Hindlimb muscle (tissue), 1 donor: ENCODE results near the gene HIVEP3. TPM values are rescaled to one million over a fixed set of nuclear protein-coding genes. Genes with fewer than 3 reads are reported as not detected.

Experiments used
- DNase-seq: peaks from one replicate; pipeline ENCODE4 v3.0.0-alpha.2; 2013
- polyA plus RNA-seq: library from polyadenylated mRNA; unstranded; fragments of 120-200 nt; gene quantifications from one replicate; pipeline ENCODE4 v1.2.1, GENCODE V29; 2013; ENCODE audit not compliant: insufficient read length

Gene HIVEP3
- polyA plus RNA-seq, 1 donor: 3.1 TPM

GRCh38 chr1:41811051-41811795, 107.5 kb downstream of the HIVEP3 start:
- no peak for DNase-seq

- DNase-seq: peak; percentile 47
Measured at GRCh38 chr1:41810446-41810845, 108.3 kb downstream of the HIVEP3 start.

GRCh38 chr1:41809692-41810091, 109.0 kb downstream of the HIVEP3 start:
- no peak for DNase-seq

DNA sequence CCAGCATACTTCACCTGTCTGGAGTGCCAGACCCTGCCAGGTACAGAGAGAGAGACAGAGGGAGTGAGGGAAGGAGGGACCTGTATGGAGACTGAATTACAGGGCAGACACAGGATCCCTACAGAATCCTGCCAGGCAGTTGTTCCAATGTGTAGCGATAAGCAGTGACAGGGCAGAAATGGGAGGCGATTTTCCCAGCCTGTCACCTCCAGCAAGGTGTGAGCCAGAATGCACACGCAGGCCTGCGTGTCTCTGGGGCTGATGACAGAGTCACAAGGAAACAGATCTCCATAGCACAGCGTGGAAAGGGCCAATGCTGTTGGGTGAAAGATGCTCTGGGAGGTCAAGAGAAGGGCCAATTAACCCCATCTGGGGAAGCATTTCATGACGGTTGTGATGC, 111.3 kb downstream of the HIVEP3 start:
- no peak for DNase-seq

- DNase-seq: no peak
Measured at GRCh38 chr1:41806472-41807155, 112.1 kb downstream of the HIVEP3 start.

GRCh38 chr1:41805771-41806471, 112.8 kb downstream of the HIVEP3 start:
- no peak for DNase-seq

DNA sequence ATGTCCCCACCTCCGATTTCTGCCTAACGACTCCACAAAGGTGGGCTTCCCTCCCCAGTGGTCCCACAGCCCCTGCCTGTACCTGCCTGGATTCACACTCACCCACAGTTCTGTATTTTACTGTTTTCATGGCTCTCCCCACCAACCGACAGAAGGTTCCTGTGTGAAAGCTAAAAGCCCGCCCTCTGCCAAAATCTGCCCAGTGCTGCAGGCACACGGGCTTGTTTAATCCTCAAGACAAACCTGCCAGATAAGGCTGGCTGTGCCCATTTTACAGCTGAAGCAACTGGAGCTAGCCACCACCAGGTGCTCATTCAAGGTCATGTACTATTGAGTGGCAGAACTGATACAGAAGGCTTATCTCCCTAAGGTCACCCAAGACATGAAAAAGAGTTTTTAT, 114.5 kb downstream of the HIVEP3 start:
- no peak for DNase-seq

GRCh38 chr1:41803656-41804055, 115.1 kb downstream of the HIVEP3 start:
- DNase-seq: no peak

DNA sequence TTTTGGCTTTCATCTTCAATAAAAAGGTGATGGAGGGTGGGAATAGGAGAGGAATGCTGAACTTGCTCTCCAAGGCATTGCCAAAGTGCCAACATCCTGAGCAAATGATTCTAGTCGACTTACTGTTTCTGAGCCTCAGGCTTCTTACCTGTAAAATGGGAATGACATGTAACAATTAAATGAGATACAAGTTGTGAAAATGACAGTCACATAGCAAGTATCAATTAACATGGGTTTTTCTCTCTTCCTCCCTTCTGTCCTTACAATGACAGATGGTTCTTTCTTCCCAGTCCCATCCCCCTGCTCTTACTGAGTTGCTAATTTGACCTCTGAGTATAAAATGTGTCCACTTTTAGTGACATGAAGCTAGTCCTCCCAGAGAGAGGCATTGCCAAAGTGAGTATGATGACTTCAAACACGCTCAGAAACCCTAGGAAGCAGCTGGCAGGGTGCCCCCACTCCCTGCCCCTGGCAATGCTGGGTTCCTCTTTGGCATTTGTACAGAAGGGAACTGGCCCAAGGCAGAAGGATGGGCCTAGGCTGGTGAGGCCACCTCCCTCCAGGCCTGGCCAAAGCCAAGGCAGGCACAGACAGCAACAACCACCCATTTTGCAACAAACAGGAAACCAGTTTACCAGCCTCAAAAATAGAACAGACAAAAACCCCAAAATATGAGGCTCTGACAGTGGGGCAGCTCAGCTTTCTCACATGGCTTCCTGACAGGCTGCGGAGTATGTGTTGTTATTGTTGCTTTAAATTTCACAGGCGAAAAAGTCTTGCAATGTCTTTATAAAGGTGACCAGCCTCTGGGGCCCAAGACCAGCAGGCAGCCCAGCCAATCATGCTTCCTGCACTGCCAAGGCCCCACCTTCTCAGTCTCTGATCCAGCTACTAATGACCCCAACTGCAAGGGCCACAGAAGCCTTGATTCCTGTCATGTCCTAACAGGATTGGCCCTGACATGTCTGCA, 115.9 kb downstream of the HIVEP3 start:
- peak; percentile 18 for DNase-seq

DNA sequence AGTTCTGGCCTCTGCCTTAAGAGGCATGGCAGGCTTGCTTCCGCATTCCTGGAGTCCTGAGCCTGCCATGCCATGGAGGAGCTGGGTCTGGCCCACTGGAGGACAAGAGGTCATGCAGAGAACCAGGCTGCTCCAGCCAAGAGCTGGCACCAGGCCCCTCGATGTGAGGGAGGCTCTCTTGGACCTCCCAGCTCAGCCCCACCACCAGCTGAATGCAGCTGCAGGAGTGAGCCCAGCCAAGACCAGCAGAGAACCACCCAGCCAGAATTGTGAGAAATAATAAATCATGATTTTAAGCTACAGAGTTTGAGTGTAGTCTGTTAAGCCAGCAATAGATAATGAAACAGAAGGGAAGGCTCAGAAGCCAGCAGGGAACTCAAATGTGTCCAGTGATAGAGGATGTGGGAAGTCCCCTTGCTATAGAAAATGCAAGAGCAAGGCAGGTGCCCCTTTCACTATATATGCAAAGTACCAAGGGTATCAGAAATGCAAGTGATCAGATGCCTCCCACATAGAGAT, 118.4 kb downstream of the HIVEP3 start:
- no peak for DNase-seq

DNA sequence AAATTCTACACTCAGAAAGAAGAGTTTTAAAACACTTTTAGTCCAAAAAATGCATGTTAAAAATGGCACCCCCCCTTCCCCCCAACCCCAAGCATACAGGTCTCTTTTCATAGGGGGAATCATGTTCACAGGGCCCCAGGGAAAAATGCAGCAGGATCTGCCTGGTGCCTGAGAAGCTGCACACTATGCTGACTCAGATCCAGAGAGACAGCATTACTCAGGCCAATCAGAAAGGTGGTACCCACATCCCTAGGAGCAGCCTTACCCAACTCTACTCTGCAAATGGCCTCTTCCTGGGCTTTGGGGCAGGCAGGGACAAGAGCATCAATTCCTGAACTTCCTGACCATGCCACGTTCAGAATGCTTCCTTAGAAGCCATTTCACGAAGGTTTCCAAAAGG, 119.0 kb downstream of the HIVEP3 start:
- no peak for DNase-seq

- DNase-seq: no peak
Measured at GRCh38 chr1:41799205-41799604, 119.5 kb downstream of the HIVEP3 start.

DNA sequence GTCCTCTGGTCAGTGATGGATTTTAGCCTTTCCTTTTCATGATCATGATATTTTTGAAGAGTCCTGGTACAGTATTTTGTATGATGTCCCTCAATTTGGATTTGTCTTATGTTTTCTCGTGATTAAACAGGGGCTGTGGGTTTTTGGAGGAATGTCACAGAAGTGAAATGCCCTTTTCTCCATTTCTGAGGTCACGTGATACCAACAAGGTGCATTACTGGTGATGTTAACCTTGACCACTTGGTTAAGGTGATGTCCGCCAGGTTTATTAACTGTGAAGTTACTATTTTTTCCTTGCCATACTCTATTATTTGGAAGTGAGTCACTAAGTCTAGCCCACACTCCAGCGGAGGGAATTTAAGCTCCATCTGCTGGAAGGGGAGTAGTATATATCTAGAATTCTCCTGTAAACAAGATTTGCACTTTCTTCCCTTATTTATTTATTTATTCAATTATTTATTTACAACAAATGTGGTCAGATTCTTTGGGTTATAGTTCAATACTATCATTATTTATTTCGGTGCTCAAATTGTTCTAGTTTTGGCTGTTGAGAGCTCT, 123.4 kb downstream of the HIVEP3 start:
- DNase-seq: no peak

DNA sequence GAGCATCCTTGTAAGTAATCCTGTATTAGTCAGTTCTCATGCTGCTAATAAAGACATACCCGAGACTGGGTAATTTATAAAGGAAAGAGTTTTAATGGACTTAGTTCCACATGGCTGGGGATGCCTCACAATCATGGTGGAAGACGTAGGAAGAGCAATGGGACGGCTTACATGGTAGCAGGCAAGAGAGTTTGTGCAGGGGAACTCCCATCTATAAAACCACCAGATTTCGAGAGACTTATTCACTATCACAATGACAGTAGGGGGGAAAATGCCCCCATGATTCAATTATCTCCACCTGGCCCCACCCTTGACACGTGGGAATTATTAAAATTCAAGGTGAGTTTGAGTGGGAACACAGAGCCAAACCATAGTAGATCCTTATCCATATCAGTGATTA, 124.7 kb downstream of the HIVEP3 start:
- DNase-seq: no peak

DNA sequence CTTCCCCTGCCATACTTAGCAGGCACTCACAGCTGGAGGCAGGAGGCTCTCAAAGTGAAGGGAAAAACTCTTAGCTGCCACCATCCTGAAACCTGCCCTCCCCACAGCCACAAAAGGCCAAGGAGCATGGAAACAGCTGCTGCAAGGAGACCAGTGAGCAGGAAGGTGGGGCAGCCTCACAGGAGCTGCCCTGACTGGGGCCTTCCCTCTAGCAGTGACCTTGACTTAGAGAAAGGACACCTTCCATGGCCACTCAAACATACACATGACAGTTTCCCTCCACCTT, 126.3 kb downstream of the HIVEP3 start:
- no peak for DNase-seq

GRCh38 chr1:41791667-41792484, 126.8 kb downstream of the HIVEP3 start:
- no peak for DNase-seq

DNA sequence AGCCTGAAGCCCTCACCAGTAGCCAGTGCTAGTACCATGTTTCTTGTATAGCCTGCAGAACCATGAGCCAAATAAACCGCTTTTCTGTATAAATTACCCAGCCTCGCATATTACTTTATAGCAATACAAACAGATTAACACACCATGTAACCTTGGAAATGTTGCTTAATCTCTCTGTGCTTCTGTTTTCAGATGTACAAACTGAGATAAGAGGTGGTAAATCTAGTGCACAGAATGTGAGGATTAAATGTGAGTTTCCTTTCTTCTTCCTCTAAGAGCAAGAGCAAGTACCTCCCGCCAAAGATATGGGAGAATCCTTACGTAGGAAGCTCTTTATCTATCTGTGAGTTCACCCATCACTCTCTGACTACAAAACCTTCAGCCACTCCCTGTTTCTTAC, 128.4 kb downstream of the HIVEP3 start:
- DNase-seq: no peak

DNA sequence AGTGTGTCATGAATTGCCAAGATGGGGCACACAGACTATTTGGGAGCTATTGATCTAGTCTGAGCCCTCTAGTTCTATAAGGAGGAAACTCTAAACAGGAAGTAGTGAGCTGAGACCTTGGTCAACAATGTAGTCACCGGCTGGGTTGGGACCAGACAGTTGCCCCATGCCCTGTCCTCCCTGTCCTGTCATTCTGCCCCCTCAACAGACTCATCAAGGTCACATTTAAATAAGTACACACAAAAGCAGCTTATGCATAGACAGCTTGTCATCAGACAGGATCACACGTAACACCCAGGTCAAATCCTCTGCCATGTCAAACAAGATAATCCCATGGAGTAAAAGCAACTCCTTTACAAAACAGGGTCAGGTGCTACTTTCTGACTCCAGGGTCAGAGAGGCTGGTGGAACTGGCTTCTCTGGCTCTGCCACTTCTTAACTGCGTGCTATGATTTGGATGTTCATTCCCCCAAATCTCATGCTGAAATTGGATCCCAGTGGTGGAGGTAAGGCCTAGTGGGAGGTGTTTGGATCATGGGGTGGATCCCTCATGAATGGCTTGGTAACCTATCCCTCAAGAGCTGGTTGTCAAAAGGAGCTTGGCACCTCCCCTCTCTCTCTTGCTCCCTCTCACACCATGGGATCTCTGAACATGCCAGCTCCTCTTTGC, 128.9 kb downstream of the HIVEP3 start:
- DNase-seq: no peak

DNA sequence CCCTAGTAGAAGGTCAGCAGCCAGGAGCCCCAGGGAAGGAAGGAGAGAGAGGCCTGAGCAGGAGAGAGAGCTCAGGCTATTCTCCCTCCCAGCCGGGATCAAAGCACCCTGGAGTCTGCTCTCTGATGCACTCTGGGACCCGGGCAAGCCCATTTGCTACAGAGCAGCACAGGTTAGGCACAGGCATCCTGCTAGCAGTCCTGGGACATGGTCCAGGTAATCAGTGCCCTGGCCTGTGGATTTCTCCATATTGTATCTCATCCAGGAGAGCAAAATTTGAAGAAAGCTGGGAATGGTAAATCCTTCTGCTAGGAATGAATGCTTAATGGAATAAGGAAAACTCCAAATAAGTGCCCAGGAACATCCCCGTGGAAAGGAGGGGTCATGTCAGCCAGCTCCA, 130.3 kb downstream of the HIVEP3 start:
- DNase-seq: no peak

- no peak for DNase-seq
Measured at GRCh38 chr1:41784531-41785274, 134.0 kb downstream of the HIVEP3 start.
